GM18508 (cell line): ENCODE results near the gene UBTD1.
"Not testable (repeated sequence)": the region's sequence is repeated elsewhere in the genome, so short reads cannot be mapped to it uniquely, and the experiment has no call there.

ENCODE experiments used
- ATAC-seq: cut with Tn5 transposase; IDR thresholded peaks from one replicate; pipeline ENCODE4 v1.9.1; 2021; ENCODE audit warnings: moderate number of reproducible peaks; ENCODE audit not compliant: insufficient read depth, unreplicated experiment

UBTD1 gene

GRCh38 chr10:97511711-97512440 is 13.2 kb downstream of the UBTD1 start:
- no peak for ATAC-seq

GRCh38 chr10:97512993-97513392 is 14.3 kb downstream of the UBTD1 start:
- no peak for ATAC-seq

DNA sequence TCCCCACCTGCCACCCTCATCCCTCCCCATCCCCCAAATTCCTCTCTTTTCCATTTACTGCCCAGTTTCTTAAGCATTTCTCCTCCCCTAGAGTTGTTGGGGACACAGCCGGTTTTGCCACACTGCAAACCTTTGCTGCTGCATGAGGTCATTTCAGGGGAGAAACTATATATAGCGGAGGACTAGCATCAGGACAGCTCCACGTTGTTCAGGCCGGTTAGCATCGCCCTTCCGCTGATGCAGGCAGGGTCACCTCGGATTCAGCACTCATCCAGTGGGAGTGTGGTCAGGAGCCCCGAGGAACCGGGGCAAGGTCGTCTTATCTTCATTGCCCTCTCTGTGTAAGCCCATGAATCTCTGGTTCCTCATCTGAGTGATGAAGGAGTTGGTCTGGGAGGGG is 15.6 kb downstream of the UBTD1 start:
- no peak for ATAC-seq

GRCh38 chr10:97515271-97515978 is 16.7 kb downstream of the UBTD1 start:
- no peak for ATAC-seq

DNA sequence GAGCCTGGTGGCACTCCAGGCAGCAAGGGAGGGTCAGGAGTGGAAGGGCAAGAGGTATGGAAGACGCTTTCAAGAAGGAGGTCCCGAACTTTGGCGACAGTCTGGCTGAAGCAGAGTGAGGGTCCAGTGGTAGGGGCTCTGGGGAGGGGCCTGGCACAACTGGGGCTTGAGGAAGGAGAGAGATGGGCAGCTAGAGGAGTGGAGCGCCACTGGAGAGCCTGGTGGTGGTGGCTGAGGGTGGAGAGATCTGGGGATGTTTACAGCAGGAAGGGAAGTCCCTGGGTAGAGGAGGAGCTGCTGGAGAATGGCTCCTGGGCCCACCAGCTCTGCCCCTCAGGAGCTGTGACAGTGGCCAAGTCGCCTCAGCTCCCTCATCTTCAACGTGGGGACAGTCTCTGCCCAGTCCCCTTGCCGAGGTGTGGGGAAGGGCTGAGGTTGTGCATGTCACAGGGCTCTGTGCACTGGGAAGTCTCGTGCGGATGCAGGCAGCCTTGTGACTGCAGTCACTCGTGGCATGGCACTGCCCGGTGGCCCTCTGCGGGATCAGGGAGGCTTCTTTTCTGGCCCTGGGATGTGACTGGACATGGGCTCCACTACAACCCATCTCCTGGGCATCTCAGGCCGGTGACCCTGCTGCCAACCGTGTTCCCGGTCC is 18.5 kb downstream of the UBTD1 start:
- no peak for ATAC-seq

DNA sequence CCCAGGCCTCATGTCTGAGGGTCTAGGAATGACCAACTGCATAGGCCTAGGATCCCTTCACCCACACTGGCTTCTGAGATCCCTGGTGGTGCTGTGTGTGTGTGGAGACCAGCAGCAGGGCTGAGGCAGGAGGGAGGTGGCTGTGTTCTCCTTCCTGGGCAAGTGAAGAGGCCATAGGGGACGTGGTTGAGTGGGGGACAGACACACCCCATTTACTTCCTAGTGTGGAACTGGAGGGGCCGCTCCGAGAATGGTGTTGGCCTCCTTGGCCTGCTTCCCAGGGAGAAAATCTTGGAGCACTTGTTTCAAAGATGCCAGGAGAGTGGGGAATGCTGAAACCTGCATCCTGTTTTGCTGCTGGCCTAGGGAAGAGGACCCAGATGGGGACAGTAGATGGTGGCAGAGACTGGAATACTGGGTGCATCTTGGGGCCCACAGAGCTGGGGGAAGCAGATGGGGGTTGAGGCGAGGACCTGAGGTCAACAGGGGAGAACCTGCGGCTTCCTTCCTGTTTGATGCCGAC is 19.1 kb downstream of the UBTD1 start:
- ATAC-seq, result no peak

DNA sequence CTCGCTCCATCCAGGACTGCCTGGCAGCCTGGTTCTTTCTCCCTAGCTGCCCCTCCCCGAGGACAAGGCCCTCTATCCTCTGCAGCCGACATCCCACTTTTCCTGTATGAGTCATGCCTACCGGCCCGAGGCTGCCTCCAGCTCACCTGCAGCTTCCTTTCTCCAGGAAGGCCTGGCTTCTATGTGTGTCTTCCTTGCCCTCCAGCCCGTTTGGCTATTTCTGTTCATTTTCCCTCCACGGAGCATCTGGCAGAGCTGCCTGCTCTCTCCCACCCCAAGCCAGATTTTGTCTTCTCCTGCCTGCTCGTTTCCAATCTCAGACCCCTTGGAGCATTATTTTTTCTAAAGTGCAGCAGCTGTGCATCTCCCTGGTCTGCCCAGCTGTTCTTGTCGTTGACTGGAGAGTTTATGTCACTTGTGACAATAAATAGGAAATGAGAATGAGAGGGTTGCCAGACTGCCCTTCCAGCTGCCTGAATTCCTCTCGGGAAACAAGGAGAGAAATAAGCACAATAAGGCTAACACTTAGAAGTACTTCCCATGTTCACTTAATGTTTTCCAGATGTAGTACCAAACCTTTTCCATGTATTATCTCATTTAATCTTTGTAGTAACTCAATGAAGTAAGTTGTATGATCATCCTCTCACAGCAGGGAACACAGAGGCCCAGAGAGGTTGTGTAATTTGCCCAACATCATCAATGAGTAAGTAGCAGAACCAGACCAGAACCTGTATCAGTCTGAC is 19.7 kb downstream of the UBTD1 start:
- no peak for ATAC-seq

- ATAC-seq, result no peak
Measured at GRCh38 chr10:97519342-97519741, 20.6 kb downstream of the UBTD1 start.

GRCh38 chr10:97520520-97520919 is 21.8 kb downstream of the UBTD1 start:
- no peak for ATAC-seq

- no peak for ATAC-seq
Measured at GRCh38 chr10:97520978-97521761, 22.4 kb downstream of the UBTD1 start.

DNA sequence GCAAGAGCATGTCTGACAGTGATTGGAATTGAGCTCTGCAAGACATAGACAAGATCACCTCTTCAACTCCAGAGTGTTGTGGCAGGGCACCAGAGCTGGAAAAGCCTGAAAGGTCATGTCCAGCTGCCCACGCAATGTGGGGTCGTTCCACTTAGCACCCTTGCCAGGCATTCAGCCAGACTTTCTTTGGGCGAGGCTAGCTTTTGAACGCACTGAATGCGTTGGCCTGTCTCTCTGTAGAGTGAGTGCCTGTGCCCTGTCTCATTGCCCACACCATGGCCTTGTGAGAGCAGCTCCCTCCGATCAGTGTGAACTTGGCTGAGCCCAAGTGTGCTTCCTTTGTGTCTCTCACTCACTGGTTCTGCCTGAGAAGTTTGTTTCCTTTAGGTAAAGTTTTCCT is 23.3 kb downstream of the UBTD1 start:
- no peak for ATAC-seq

GRCh38 chr10:97522937-97523336 is 24.2 kb downstream of the UBTD1 start:
- no peak for ATAC-seq

- ATAC-seq, result no peak
Measured at GRCh38 chr10:97525086-97525485, 26.4 kb downstream of the UBTD1 start.

DNA sequence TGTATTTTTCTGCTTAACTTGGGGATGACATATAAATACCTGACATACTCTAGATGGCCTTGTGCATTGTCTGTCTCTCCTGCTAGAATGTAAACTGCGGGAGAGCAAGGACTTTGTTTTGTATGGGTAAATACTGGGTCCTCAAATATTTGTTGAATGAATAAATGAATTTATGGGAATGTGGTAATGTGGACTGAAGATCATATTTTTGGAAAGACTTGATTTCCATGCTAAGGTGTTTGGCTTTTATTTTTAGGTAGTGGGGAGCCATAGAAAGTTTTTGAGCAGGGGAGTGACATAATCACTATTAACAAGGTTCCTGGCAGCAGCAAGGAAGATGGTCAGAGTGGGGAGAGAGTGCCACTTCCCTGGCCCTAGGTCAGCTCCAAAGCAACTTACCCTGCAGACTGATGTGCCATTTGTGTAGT is 27.0 kb downstream of the UBTD1 start:
- ATAC-seq, result no peak

DNA sequence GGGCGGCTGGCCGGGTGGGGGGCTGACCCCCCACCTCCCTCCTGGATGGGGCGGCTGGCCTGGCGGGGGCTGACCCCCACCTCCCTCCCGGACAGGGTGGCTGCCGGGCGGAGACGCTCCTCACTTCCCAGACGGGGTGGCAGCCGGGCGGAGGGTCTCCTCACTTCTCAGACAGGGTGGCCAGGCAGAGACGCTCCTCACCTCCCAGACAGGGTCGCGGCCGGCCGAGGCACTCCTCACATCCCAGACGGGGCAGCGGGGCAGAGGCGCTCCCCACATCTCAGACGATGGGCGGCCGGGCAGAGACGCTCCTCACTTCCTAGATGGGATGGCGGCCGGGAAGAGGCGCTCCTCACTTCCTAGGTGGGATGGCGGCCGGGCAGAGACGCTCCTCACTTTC is 30.2 kb downstream of the UBTD1 start:
- not testable (repeated sequence) for ATAC-seq

DNA sequence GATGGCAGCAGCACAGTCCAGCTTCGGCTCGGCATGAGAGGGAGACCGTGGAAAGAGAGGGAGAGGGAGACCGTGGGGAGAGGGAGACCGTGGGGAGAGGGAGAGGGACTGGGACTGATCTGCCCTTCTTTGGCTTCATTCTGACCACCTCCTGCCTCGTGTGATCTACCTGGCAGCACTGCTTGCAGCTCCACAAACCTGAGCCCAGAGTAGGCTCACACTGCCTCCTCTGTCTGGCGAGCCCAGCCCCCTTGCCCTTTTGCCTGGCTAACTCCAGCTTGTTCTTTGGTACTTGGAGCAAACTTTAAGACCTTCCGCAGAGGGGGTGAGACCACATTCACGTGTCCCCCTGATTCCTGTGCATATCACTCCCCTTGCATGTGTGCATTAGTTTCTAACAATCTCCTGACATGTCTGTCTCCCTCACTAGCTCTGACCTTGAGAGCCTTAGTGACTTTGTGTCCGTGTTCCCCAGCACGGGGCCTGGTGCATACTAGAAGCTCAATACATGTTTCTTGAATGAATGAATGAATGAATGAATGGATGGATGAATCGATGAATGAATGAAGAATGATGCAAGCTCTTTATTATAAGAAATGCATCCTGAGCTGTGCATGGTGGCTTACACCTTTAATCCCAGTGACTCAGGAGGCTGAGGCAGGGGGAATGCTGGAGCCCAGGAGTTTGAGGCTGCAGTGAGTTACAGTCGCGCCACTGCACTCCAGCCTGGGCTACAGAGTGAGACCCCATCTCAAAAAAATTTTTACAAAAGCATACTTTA is 31.2 kb downstream of the UBTD1 start:
- no peak for ATAC-seq

DNA sequence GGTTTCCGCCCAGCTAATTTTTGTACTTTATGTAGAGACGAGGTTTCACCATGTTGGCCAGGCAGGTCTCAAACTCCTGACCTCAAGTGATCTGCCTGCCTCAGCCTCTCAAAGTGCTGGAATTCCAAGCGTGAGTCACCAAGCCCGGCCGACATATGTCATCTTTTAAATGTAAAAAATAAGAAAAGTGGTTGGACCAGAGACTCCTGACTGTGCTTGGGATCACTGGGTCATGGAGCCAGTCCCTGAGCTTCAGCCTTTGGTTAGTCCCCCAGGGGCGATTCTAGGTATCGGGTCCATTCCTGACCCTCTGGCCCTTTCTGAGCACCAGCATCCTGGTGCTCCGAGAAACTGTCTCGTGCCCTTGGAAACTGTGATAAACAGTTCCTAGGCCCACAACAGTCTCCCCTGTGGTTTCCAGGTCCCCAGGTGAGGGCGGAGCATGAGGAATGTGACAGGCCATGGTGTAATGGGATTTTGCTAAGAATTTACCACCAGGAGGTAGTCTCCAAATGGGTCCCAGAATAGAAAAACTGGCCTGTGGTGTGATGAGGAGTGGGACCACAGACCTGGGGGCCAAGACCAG is 32.8 kb downstream of the UBTD1 start:
- no peak for ATAC-seq

- no peak for ATAC-seq
Measured at GRCh38 chr10:97532935-97533671, 34.4 kb downstream of the UBTD1 start.
